Hematopoietic multipotent progenitor cell (in vitro differentiated cells): Measurements from ENCODE around the gene RALY. TPM values are rescaled to one million over a fixed set of nuclear protein-coding genes. Genes with fewer than 3 reads are reported as not detected.
"Not testable (repeated sequence)": the region's sequence is repeated elsewhere in the genome, so short reads cannot be mapped to it uniquely, and the experiment has no call there.

Experiments used
- DNase-seq, 3 donors: peaks; one replicate each; pipeline ENCODE4 v3.0.0-alpha.2; 2011 to 2015; ENCODE audit warnings: low read depth in 2 of 3, low spot score in 2 of 3
- small RNA-seq: library from RNA; depleted of rRNA; stranded (forward); fragments of <200 nt; gene quantifications from one replicate; pipeline ENCODE3, GENCODE V24; 2012
- total RNA-seq: library from RNA; depleted of rRNA; stranded (reverse); fragments of >200 nt; gene quantifications from one replicate; pipeline ENCODE4 v1.2.3, GENCODE V29; 2012

The RALY gene
- total RNA-seq, 1 donor = 139 TPM

DNA sequence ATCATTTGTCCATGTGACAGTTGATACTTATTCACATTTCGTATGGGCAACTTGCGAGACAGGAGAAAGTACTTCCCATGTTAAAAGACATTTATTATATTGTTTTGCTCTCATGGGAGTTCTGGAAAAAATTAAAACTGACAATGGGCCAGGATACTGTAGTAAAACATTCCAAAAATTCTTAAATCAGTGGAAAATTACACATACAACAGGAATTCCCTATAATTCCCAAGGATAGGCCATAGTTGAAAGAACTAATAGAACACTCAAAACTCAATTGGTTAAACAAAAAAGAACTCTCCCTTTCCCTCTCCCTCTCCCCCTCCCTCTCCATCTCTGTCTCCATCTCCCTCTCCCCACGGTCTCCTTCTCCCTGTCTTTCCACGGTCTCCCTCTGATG lies 137.8 kb downstream of the RALY start:
- DNase-seq = no peak

DNA sequence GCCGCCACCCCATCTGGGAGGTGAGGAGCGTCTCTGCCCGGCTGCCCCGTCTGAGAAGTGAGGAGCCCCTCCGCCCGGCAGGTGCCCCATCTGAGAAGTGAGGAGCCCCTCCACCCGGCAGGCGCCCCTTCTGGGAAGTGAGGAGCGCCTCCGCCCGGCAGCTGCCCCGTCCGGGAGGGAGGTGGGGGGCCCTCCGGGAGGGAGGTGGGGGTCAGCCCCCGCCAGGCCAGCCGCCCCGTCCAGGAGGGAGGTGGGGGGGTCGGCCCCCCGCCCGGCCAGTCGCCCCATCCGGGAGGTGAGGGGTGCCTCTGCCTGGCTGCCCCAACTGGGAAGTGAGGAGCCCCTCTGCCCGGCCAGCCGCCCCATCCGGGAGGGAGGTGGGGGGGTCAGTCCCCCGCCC lies 138.8 kb downstream of the RALY start:
- not testable (repeated sequence) for DNase-seq

DNA sequence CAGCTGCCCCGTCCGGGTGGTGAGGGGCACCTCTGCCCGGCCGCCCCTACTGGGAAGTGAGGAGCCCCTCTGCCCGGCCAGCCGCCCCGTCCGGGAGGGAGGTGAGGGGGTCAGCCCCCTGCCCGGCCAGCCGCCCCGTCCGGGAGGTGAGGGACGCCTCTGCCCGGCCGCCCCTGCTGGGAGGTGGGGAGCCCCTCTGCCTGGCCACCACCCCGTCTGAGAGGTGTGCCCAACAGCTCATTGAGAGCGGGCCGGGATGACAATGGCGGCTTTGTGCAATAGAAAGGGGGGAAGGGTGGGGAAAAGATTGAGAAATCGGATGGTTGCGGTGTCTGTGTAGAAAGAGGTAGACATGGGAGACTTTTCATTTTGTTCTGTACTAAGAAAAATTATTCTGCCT lies 139.2 kb downstream of the RALY start:
- not testable (repeated sequence) for DNase-seq

GRCh38 chr20:34133365-34133860 lies 139.7 kb downstream of the RALY start:
- not testable (repeated sequence) for DNase-seq

Small RNA genes within 50 kb of the gene (small RNA-seq; reads per million reads assigned to genes)
- not detected for gene MIR4755

Other genes starting within 250 kb of the RALY start
- 18.3 TPM for gene CHMP4B, start 182.6 kb upstream of the RALY start, total RNA-seq
- gene EIF2S2, start 118.3 kb downstream of the RALY start, total RNA-seq = 15.3 TPM
- not detected for gene ASIP, start 247.5 kb downstream of the RALY start, total RNA-seq